HepG2 (cell line): Measurements from ENCODE around the gene ME2. TPM values are rescaled to one million over a fixed set of nuclear protein-coding genes. Genes with fewer than 3 reads are reported as not detected.

Experiments used
- ATAC-seq: fragments of 200-7000 bp; cut with Tn5 transposase; 3 replicates; pipeline ENCODE4 v1.9.1; 2020; ENCODE audit warnings: mild to moderate bottlenecking, moderate library complexity
- BruUV-seq: library from RNA; stranded (reverse); fragments of 400-500 nt; replicated peaks from 2 replicates; lab custom pipeline; 2021; lab: Mats Ljungman, UMichigan
- CTCF ChIA-PET: fragments of 300-600 bp; formaldehyde crosslinking; extraction: SDS; loops from one replicate; lab custom pipeline; 2021; ENCODE audit warnings: low total read pairs, inconsistent platforms, low intra/inter-chr PET ratio; lab: Yijun Ruan, JAX
- POLR2A ChIA-PET: fragments of 350-600 bp; sonication (Branson Sonifier 250); formaldehyde crosslinking; loops from one replicate; lab custom pipeline; 2020; ENCODE audit warnings: antibody characterized with exemption, inconsistent platforms; lab: Yijun Ruan, JAX
- DNase-seq: peaks from one replicate; pipeline ENCODE4 v3.0.0-alpha.2; 2015; ENCODE audit warnings: low spot score
- FAIRE-seq: peaks from 3 replicates; lab custom pipeline; 2011; peaks lifted over from hg19 to GRCh38; lab: Jason Lieb, UNC
- H2AFZ ChIP-seq: one replicate; pipeline ENCODE4 v1.6.1; 2011; ENCODE audit warnings: low read length, inconsistent platforms
- H3K27ac ChIP-seq: fragments of 300-600 bp; 3 replicates; pipeline ENCODE4 v1.8.0; 2011; ENCODE audit warnings: mixed run types, mild to moderate bottlenecking, mixed read lengths, low read length, inconsistent platforms; ENCODE audit not compliant: insufficient read depth; ENCODE audit errors: extremely low read length
- H3K27me3 ChIP-seq, 2 experiments: fragments of 200-600 bp in 1 of 2; 2 replicates in 1 of 2; 3 replicates in 1 of 2; pipeline versions ENCODE4 v1.6.0 to v1.8.0; 2011; ENCODE audit warnings: low read length in 2 of 2, mild to moderate bottlenecking in 2 of 2, moderate library complexity in 2 of 2, inconsistent platforms in 1 of 2; ENCODE audit not compliant: insufficient read depth in 2 of 2, control insufficient read depth in 1 of 2
- H3K36me3 ChIP-seq, 2 experiments: fragments of 200-600 bp in 1 of 2; replicated peaks in 1 of 2; 2 replicates in 1 of 2; 3 replicates in 1 of 2; pipeline versions ENCODE4 v1.5.1 to v1.8.0; 2011; ENCODE audit warnings: low read length in 2 of 2, inconsistent platforms in 1 of 2; ENCODE audit not compliant: insufficient read depth in 2 of 2, control insufficient read depth in 1 of 2
- H3K4me1 ChIP-seq: 2 replicates; pipeline ENCODE4 v1.5.1; 2012; ENCODE audit warnings: low read length, inconsistent platforms; ENCODE audit not compliant: insufficient read depth
- H3K4me2 ChIP-seq: 2 replicates; pipeline ENCODE4 v1.6.0; 2011; ENCODE audit warnings: low read depth, low read length, inconsistent platforms
- H3K4me3 ChIP-seq, 3 experiments: fragments of 200-600 bp in 1 of 3; sonication (generic), shearing (Covaris generic) in 1 of 3; replicated peaks in 1 of 3; 2 replicates each; pipeline ENCODE4 v1.5.1; 2011 to 2016; ENCODE audit warnings: low read length in 3 of 3, inconsistent platforms in 2 of 3, low read depth in 2 of 3, mild to moderate bottlenecking in 2 of 3, control low read depth in 1 of 3, mixed read lengths in 1 of 3; ENCODE audit not compliant: insufficient read depth in 1 of 3
- H3K79me2 ChIP-seq: one replicate; pipeline ENCODE4 v1.6.1; 2011; ENCODE audit warnings: low read length, inconsistent platforms; ENCODE audit not compliant: insufficient read depth
- H3K9ac ChIP-seq: 2 replicates; pipeline ENCODE4 v1.6.0; 2011; ENCODE audit warnings: mild to moderate bottlenecking, low read depth, low read length, inconsistent platforms; ENCODE audit not compliant: insufficient read depth
- H3K9me3 ChIP-seq: 2 replicates; pipeline ENCODE4 v1.5.1; 2012; ENCODE audit warnings: mild to moderate bottlenecking, low read length
- H4K20me1 ChIP-seq: 2 replicates; pipeline ENCODE4 v1.6.0; 2011; ENCODE audit warnings: inconsistent platforms, mild to moderate bottlenecking, low read length, moderate library complexity; ENCODE audit not compliant: insufficient read depth
- BRCA1 ChIP-seq: sonication (generic); formaldehyde crosslinking; IDR thresholded peaks from 2 replicates; pipeline ENCODE4 v1.4.0; 2020; ENCODE audit warnings: missing genetic modification reagents
- ELF3 ChIP-seq: IDR thresholded peaks from 2 replicates; pipeline ENCODE4 v1.6.1; 2016; ENCODE audit warnings: missing genetic modification reagents, missing compliant biosample characterization
- GATA4 ChIP-seq: sonication (generic); IDR thresholded peaks from 2 replicates; pipeline ENCODE4 v1.6.1; 2016; ENCODE audit warnings: antibody characterized with exemption, low read depth, borderline replicate concordance
- KDM4B ChIP-seq: sonication (generic); formaldehyde crosslinking; IDR thresholded peaks from 2 replicates; pipeline ENCODE4 v1.4.0; 2020; ENCODE audit warnings: missing genetic modification reagents
- NBN ChIP-seq: fragments of 450-650 bp; conservative IDR thresholded peaks from 2 replicates; pipeline ENCODE4 v1.6.1; 2017
- SALL1 ChIP-seq: sonication (generic); formaldehyde crosslinking; IDR thresholded peaks from 2 replicates; pipeline ENCODE4 v1.8.0; 2022; ENCODE audit warnings: mild to moderate bottlenecking, missing genetic modification reagents
- TBX2 ChIP-seq: sonication (generic); formaldehyde crosslinking; IDR thresholded peaks from 2 replicates; pipeline ENCODE4 v1.5.0; 2020; ENCODE audit warnings: missing genetic modification reagents, mild to moderate bottlenecking, borderline replicate concordance
- TRIM24 ChIP-seq: sonication (generic); formaldehyde crosslinking; IDR thresholded peaks from 2 replicates; pipeline ENCODE4 v1.8.0; 2022; ENCODE audit warnings: mild to moderate bottlenecking, missing genetic modification reagents
- WIZ ChIP-seq: sonication (generic); formaldehyde crosslinking; IDR thresholded peaks from 2 replicates; pipeline ENCODE4 v1.5.1; 2020; ENCODE audit warnings: mild to moderate bottlenecking, missing genetic modification reagents
- ZNF101 ChIP-seq: sonication (generic); formaldehyde crosslinking; IDR thresholded peaks from 2 replicates; pipeline ENCODE4 v1.4.0; 2020; ENCODE audit warnings: mild to moderate bottlenecking, low read depth, missing genetic modification reagents, borderline replicate concordance
- ZNF225 ChIP-seq: sonication (generic); formaldehyde crosslinking; IDR thresholded peaks from 2 replicates; pipeline ENCODE4 v1.4.0; 2020; ENCODE audit warnings: mild to moderate bottlenecking, missing genetic modification reagents
- ZNF367 ChIP-seq: sonication (generic); formaldehyde crosslinking; IDR thresholded peaks from 2 replicates; pipeline ENCODE4 v1.4.0; 2020; ENCODE audit warnings: missing genetic modification reagents, borderline replicate concordance
- ZNF383 ChIP-seq: sonication (generic); formaldehyde crosslinking; IDR thresholded peaks from 2 replicates; pipeline ENCODE4 v1.4.0; 2020; ENCODE audit warnings: missing genetic modification reagents, mild to moderate bottlenecking, borderline replicate concordance
- ZNF713 ChIP-seq: sonication (generic); formaldehyde crosslinking; IDR thresholded peaks from 2 replicates; pipeline ENCODE4 v1.4.0; 2020; ENCODE audit warnings: mild to moderate bottlenecking, missing genetic modification reagents
- ZNF749 ChIP-seq: sonication (generic); formaldehyde crosslinking; IDR thresholded peaks from 2 replicates; pipeline ENCODE4 v1.8.0; 2022; ENCODE audit warnings: mild to moderate bottlenecking, missing genetic modification reagents, moderate library complexity, borderline replicate concordance
- ZNF83 ChIP-seq: sonication (generic); formaldehyde crosslinking; IDR thresholded peaks from 2 replicates; pipeline ENCODE4 v1.4.0; 2020; ENCODE audit warnings: missing genetic modification reagents, mild to moderate bottlenecking, borderline replicate concordance
- ZSCAN21 ChIP-seq: sonication (generic); formaldehyde crosslinking; IDR thresholded peaks from 2 replicates; pipeline ENCODE4 v1.8.0; 2022; ENCODE audit warnings: mild to moderate bottlenecking, missing genetic modification reagents, moderate library complexity, borderline replicate concordance
- WGBS: methylation state at CpG from one replicate; pipeline ENCODE4 v1.1.6; 2017; ENCODE audit warnings: low lambda C conversion rate; 5-methylcytosine and 5-hydroxymethylcytosine counted together
- in situ Hi-C: cut with HindIII; loops from 2 replicates; pipeline ENCODE4 v1.10.0; 2017; ENCODE audit warnings: low pct_unique_long_range_greater_than_20kb; ENCODE audit not compliant: extremely low pct_ligation_motif_present
- intact Hi-C: fragments of 100-400 bp; cut with micrococcal nuclease; formaldehyde crosslinking; loops from one replicate; pipeline ENCODE4 v1.10.0; 2022; ENCODE audit not compliant: unreplicated experiment
- polyA plus RNA-seq, 8 experiments: library from polyadenylated mRNA; depleted of rRNA in 3 of 8; stranded (reverse) in 7 of 8; unstranded in 1 of 8; fragments of >200 nt; fragmentation: Illumina TruSeq in 4 of 8; extraction: Trizol in 4 of 8; gene quantifications; 2 replicates each; pipeline versions ENCODE4 v1.2.1 to v1.2.3, GENCODE V29; 2011 to 2016; ENCODE audit warnings: low read depth in 4 of 8, missing spikeins in 1 of 8, mixed read lengths in 1 of 8; ENCODE audit not compliant: insufficient read depth in 1 of 8
- total RNA-seq, 5 experiments: library from RNA; depleted of rRNA; stranded (reverse); fragments of >200 nt; fragmentation: Illumina TruSeq; extraction: Trizol; gene quantifications; 2 replicates each; pipeline ENCODE4 v1.2.3, GENCODE V29; 2016; ENCODE audit warnings: low read depth in 1 of 5
- TF ChIP-seq, protein P1 (sequence below): sonication (generic); formaldehyde crosslinking; IDR thresholded peaks from 2 replicates; pipeline ENCODE4 v1.5.0; 2020; ENCODE audit warnings: missing genetic modification reagents
- TF ChIP-seq, protein P2 (sequence below): sonication (generic); formaldehyde crosslinking; IDR thresholded peaks from 2 replicates; pipeline ENCODE4 v1.5.1; 2020; ENCODE audit warnings: missing genetic modification reagents, mild to moderate bottlenecking, borderline replicate concordance
- TF ChIP-seq, protein P3 (sequence below): sonication (generic); formaldehyde crosslinking; IDR thresholded peaks from 2 replicates; pipeline ENCODE4 v1.4.0; 2020; ENCODE audit warnings: missing genetic modification reagents, borderline replicate concordance

The ME2 gene
- total and polyA plus RNA-seq, 2 of the 13 experiments (the other 11 are each of a cell fraction or from before 2014, with no cell fraction given), result 17.3 to 20.6 TPM

DNA sequence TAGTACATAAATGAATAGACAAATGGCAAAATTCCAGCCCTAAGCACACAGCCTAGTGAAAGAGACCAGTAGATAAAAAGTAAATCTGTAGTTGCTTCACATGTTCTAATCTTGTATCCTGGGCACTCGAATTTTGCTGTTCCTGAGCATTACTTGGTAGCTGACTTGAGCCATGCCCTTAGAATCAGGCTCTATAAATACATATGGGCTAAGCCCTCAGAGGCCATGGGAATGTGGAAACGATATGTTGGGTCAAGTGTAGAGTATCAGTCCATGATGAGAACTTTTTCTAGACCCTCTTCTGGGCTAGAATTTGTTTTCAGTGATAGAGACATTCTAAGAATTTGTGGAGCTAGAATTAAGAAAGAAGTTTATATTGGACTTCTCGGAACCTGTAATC is 110.8 kb downstream of the ME2 start:
- H3K9me3 ChIP-seq, result no peaks in the 10 kb centered on the region
- FAIRE-seq, result no peak
- no peaks in the 10 kb centered on the region for H3K27me3 ChIP-seq
- no TSS peak for BruUV-seq
- H3K36me3 ChIP-seq, result no peaks in the 10 kb centered on the region
- H2AFZ ChIP-seq, result no peak overlapping the region
- no peaks in the 10 kb centered on the region for H3K79me2 ChIP-seq
- WGBS, result 53% methylated on average over 3 of the region's 3 CpGs
- no peak for DNase-seq
- CTCF ChIA-PET, result no interaction called here
- ATAC-seq, result no peak
- no peak overlapping the region for H3K4me2 ChIP-seq
- H3K4me1 ChIP-seq, result peaks cover 12% of the 10 kb centered on the region
- no peak for TF ChIP-seq ZNF225 (CRISPR knock-in tag)
- TF ChIP-seq WIZ (CRISPR knock-in tag), result no peak
- no peak for TF ChIP-seq ZNF383 (CRISPR knock-in tag)
- no peak for TF ChIP-seq TBX2 (CRISPR knock-in tag)
- TF ChIP-seq ZNF101 (CRISPR knock-in tag), result no peak
- no peak for TF ChIP-seq TRIM24 (CRISPR knock-in tag)
- no peak for TF ChIP-seq GATA4
- TF ChIP-seq BRCA1 (CRISPR knock-in tag), result no peak
- TF ChIP-seq KDM4B (CRISPR knock-in tag), result no peak
- no peak for TF ChIP-seq ZNF713 (CRISPR knock-in tag)
- TF ChIP-seq SALL1 (CRISPR knock-in tag), result no peak
- no peak for TF ChIP-seq ELF3 (CRISPR knock-in tag)
- no peak for TF ChIP-seq ZSCAN21 (CRISPR knock-in tag)
- no peak for TF ChIP-seq ZNF83
- TF ChIP-seq, protein P1, sequence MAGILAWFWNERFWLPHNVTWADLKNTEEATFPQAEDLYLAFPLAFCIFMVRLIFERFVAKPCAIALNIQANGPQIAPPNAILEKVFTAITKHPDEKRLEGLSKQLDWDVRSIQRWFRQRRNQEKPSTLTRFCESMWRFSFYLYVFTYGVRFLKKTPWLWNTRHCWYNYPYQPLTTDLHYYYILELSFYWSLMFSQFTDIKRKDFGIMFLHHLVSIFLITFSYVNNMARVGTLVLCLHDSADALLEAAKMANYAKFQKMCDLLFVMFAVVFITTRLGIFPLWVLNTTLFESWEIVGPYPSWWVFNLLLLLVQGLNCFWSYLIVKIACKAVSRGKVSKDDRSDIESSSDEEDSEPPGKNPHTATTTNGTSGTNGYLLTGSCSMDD (CRISPR knock-in tag), result no peak
- TF ChIP-seq ZNF367 (CRISPR knock-in tag), result no peak
- no peak for TF ChIP-seq NBN
- TF ChIP-seq, protein P2, sequence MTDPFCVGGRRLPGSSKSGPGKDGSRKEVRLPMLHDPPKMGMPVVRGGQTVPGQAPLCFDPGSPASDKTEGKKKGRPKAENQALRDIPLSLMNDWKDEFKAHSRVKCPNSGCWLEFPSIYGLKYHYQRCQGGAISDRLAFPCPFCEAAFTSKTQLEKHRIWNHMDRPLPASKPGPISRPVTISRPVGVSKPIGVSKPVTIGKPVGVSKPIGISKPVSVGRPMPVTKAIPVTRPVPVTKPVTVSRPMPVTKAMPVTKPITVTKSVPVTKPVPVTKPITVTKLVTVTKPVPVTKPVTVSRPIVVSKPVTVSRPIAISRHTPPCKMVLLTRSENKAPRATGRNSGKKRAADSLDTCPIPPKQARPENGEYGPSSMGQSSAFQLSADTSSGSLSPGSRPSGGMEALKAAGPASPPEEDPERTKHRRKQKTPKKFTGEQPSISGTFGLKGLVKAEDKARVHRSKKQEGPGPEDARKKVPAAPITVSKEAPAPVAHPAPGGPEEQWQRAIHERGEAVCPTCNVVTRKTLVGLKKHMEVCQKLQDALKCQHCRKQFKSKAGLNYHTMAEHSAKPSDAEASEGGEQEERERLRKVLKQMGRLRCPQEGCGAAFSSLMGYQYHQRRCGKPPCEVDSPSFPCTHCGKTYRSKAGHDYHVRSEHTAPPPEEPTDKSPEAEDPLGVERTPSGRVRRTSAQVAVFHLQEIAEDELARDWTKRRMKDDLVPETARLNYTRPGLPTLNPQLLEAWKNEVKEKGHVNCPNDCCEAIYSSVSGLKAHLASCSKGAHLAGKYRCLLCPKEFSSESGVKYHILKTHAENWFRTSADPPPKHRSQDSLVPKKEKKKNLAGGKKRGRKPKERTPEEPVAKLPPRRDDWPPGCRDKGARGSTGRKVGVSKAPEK (CRISPR knock-in tag), result no peak
- TF ChIP-seq, protein P3, sequence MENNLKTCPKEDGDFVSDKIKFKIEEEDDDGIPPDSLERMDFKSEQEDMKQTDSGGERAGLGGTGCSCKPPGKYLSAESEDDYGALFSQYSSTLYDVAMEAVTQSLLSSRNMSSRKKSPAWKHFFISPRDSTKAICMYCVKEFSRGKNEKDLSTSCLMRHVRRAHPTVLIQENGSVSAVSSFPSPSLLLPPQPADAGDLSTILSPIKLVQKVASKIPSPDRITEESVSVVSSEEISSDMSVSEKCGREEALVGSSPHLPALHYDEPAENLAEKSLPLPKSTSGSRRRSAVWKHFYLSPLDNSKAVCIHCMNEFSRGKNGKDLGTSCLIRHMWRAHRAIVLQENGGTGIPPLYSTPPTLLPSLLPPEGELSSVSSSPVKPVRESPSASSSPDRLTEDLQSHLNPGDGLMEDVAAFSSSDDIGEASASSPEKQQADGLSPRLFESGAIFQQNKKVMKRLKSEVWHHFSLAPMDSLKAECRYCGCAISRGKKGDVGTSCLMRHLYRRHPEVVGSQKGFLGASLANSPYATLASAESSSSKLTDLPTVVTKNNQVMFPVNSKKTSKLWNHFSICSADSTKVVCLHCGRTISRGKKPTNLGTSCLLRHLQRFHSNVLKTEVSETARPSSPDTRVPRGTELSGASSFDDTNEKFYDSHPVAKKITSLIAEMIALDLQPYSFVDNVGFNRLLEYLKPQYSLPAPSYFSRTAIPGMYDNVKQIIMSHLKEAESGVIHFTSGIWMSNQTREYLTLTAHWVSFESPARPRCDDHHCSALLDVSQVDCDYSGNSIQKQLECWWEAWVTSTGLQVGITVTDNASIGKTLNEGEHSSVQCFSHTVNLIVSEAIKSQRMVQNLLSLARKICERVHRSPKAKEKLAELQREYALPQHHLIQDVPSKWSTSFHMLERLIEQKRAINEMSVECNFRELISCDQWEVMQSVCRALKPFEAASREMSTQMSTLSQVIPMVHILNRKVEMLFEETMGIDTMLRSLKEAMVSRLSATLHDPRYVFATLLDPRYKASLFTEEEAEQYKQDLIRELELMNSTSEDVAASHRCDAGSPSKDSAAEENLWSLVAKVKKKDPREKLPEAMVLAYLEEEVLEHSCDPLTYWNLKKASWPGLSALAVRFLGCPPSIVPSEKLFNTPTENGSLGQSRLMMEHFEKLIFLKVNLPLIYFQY (CRISPR knock-in tag), result no peak
- TF ChIP-seq ZNF749 (CRISPR knock-in tag), result no peak
- TF ChIP-seq, all 625 proteins: peak for 0
- H4K20me1 ChIP-seq, result no peaks in the 10 kb centered on the region
- H3K27ac ChIP-seq, result no peak overlapping the region
- in situ Hi-C loops, result no loop called here
- H3K9ac ChIP-seq, result no peak overlapping the region
- no peak overlapping the region for H3K4me3 ChIP-seq
- POLR2A ChIA-PET, result no interaction called here
- intact Hi-C loops, result no loop called here
